GM20000 (cell line): ENCODE data around the gene TYW3.
"Not testable (repeated sequence)": the region's sequence is repeated elsewhere in the genome, so short reads cannot be mapped to it uniquely, and the experiment has no call there.

ENCODE experiments used
- DNase-seq: peaks from one replicate; pipeline ENCODE4 v3.0.0; 2012; ENCODE audit warnings: low spot score
- TF ChIP-seq, protein P1 (sequence below): IDR thresholded peaks from 2 replicates; pipeline ENCODE4 v1.5.1; 2012; ENCODE audit warnings: mild to moderate bottlenecking, control low read depth; ENCODE audit errors: extremely low read depth, missing control alignments

TYW3 gene

DNA sequence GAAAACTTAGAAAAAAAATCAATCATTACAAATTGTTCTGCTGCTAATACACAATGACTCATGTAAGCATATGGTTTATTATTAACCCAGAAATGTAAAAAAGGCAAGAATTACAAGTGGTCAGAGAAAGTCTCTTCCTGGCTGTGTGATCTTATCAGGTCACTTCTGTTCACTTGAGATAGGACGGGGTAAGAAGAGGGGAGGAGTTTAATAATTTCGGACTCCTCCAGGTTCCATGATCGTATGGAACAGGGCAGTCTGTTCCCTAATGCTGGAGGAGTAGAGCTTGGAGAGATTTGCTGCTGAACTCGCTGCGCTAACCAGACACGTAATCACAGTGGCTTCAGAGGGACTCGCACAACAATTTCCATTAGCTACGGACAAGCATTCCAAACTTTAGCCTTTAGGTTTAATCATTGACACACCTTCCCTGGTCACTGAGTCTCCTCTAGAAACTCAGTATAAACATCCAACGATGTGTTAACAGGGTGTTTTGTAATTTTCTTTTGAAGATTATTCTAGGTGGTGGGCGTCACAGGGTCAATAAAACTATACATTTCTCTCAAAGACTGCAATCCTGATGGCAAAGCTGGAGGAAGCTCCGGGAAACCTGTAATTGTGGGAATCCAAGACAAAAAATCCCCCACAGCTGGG lies 1.4 kb upstream of the TYW3 start:
- peak; percentile 36 for DNase-seq
- TF ChIP-seq, protein P1, sequence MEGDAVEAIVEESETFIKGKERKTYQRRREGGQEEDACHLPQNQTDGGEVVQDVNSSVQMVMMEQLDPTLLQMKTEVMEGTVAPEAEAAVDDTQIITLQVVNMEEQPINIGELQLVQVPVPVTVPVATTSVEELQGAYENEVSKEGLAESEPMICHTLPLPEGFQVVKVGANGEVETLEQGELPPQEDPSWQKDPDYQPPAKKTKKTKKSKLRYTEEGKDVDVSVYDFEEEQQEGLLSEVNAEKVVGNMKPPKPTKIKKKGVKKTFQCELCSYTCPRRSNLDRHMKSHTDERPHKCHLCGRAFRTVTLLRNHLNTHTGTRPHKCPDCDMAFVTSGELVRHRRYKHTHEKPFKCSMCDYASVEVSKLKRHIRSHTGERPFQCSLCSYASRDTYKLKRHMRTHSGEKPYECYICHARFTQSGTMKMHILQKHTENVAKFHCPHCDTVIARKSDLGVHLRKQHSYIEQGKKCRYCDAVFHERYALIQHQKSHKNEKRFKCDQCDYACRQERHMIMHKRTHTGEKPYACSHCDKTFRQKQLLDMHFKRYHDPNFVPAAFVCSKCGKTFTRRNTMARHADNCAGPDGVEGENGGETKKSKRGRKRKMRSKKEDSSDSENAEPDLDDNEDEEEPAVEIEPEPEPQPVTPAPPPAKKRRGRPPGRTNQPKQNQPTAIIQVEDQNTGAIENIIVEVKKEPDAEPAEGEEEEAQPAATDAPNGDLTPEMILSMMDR = no peak

- DNase-seq = peak; percentile 15
These were observed 643 bp upstream of the TYW3 start for GRCh38 chr1:74732071-74732946.

DNA sequence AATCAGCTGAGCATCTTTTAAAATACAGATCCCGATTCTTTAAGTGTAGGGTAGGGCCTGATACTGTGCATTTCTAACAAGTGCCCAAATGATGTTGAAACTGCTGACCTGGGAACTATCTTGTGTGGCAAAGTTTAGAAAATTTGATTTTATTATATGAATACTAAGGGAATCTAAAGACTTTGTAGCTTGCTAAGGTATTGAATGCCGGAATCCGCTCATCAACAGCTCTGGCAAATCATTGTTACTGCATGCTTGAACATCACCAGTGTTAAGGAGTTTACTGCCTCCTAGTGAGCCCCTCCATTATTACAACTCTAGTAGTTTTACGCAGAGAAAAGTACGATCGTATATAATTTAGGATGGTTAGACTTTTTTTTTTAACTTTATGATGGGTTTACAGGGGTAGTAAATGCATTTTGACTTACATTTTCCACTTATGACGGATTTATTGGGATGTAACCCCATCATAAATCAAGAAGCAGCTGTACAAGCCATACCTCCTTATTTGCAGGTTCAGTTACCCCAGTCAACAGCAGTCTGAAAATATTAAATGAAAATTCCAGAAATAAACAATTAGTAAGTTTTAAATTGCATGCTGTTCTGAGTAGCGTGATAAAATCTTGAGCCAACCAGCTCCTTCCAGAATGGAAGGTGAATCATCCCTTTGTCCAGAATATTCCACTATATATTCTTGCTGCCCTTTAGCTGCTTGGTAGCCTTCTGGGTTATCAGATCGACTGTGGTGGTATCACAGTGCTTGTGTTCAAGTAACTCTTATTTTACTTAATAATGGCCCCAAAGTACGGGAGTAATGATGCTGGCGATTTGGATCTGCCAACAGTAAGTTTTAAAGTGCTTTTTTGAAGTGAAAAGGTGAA lies 892 bp downstream of the TYW3 start:
- DNase-seq = peak; percentile 53
- TF ChIP-seq, protein P1 = peak; percentile 60

DNA sequence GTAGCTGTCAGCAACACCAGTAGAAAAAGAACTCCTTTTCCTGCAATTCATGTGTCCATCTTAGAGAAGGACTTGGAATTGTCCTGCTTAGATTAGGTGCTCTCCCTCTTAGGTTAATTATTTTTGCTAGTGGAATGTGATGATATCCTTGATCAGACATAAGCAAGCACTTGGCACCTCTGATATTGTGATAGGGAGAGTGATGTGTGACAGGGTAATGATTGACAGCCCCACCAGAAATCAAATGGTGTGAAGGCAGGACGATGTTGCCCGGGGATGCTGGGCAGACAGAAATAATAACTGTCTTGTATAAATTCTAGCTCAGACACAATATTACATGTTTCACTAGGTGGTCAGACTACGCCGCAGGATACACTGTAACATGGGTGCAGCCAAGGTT lies 4.4 kb downstream of the TYW3 start:
- TF ChIP-seq, protein P1 = no peak
- no peak for DNase-seq

DNA sequence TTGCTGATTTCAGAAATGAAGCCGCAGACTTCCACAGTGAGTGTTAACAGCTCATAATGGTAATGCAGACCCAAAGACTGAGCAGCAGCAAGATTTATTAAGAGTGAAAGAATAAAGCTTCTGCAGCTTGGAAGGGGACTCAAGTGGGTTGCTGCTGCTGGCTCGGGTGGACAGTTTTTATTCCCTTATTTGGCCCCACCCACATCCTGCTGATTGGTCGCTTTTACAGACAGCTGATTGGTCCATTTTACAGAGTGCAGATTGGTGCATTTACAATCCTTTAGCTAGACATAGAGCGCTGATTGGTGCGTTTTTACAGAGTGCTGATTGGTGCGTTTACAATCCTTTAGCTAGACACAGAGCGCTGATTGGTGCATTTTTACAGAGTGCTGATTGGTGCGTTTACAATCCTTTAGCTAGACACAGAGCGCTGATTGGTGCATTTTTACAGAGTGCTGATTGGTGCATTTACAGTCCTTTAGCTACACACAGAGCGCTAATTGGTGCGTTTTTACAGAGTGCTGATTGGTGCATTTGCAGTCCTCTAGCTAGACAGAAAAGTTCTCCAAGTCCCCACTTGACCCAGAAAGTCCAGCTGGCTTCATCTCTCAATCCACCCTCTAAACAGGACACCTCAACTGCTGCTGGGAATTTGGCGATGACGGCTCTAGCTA lies 7.5 kb downstream of the TYW3 start:
- DNase-seq = not testable (repeated sequence)

GRCh38 chr1:74745247-74745646 lies 12.3 kb downstream of the TYW3 start:
- not testable (repeated sequence) for DNase-seq

DNA sequence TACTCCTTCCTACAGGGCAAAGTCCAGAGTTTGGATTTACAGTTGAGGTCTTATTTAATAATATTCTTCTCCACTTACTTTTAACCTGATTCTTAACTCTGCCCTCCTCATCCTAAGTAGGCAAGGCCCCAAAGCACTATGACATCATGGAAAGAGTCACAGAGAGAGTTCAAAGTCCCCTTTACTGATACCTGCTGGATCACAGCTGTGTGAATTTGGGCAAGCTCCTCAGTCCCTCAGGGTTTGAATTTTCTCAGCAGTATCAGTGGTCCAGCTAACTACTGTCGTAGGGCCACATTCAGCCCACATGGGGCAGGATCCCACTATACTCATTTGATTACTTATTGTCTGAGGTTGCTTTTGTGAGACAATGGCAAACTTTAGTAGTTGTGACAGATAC lies 16.0 kb downstream of the TYW3 start:
- TF ChIP-seq, protein P1 = no peak
- DNase-seq = peak; percentile 12

DNA sequence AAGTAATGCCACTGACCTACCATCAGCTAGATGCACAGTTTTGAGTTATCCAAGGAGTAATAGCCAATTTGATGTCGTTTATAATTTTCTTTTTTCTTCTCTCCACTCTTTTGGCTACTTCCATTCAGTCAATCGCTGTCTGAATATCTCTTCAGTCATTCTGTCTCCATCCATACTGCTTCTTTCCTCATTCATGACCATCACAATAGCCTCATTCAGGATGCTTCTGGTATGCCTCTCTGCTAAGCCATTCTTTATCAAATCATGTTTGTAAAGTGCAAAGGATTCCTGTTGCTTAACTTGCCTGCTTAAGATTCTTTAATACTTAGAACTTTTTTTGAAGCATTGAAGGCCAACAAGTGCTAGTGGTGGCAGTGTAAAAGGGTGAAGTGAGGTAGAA lies 20.2 kb downstream of the TYW3 start:
- no peak for DNase-seq
- TF ChIP-seq, protein P1 = no peak
